Measurements from ENCODE around the gene GJB2. TPM values are rescaled to one million over a fixed set of nuclear protein-coding genes. Genes with fewer than 3 reads are reported as not detected.
A peak's percentile ranks its signal among the peaks of the same experiment; 100 is the strongest.

The GJB2 gene
- total RNA-seq, 1 donor, result 0.18 TPM

DNA sequence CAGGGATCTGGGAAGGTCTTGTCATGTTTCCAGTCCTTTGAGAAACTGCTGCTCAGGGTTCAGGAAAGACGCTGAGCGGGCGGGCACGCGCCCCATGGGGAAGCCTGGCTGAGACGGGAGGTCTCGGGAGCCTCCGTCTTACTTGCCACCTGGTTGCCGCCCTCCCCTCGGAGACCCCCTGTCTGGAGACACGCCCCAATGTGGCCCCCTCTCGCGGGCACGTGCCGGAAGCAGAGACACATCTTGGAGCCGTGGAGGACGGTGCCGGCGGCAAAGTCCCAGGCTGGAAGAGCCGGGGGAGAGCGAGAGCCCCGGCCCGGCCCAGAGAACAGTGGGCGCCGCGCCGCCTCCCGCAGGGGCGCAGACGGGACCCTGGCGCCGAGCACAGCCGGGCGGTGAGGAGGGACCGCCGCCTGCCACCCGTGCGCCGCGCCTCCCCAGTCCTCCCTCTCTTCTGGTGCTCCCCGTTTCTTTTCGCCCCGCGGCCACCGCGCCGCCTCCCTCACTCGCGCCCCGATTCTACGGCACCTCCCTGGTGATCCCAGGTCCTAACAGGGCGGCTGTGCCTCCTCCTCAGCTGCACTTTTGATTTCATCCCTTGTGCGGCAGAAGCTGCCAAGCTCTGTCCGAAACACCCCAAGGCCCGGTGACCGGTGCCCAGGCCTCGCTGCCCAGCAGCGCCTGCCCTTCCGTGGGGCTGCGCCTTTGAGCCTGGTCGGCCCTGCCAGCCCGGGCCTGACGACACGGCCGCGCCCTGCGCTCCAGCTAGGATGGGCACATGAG lies 15.5 kb downstream of the GJB2 start:
- peak overlapping the region; percentile 13 for H3K4me3 ChIP-seq (ENCODE audit: low read depth, low read length)
- TF ChIP-seq, protein P1, sequence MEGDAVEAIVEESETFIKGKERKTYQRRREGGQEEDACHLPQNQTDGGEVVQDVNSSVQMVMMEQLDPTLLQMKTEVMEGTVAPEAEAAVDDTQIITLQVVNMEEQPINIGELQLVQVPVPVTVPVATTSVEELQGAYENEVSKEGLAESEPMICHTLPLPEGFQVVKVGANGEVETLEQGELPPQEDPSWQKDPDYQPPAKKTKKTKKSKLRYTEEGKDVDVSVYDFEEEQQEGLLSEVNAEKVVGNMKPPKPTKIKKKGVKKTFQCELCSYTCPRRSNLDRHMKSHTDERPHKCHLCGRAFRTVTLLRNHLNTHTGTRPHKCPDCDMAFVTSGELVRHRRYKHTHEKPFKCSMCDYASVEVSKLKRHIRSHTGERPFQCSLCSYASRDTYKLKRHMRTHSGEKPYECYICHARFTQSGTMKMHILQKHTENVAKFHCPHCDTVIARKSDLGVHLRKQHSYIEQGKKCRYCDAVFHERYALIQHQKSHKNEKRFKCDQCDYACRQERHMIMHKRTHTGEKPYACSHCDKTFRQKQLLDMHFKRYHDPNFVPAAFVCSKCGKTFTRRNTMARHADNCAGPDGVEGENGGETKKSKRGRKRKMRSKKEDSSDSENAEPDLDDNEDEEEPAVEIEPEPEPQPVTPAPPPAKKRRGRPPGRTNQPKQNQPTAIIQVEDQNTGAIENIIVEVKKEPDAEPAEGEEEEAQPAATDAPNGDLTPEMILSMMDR (IDR thresholded peaks at IDR 0.05; ENCODE audit: insufficient read depth, low read length), result no peak
- no peak for DNase-seq (ENCODE audit: low read depth)

DNA sequence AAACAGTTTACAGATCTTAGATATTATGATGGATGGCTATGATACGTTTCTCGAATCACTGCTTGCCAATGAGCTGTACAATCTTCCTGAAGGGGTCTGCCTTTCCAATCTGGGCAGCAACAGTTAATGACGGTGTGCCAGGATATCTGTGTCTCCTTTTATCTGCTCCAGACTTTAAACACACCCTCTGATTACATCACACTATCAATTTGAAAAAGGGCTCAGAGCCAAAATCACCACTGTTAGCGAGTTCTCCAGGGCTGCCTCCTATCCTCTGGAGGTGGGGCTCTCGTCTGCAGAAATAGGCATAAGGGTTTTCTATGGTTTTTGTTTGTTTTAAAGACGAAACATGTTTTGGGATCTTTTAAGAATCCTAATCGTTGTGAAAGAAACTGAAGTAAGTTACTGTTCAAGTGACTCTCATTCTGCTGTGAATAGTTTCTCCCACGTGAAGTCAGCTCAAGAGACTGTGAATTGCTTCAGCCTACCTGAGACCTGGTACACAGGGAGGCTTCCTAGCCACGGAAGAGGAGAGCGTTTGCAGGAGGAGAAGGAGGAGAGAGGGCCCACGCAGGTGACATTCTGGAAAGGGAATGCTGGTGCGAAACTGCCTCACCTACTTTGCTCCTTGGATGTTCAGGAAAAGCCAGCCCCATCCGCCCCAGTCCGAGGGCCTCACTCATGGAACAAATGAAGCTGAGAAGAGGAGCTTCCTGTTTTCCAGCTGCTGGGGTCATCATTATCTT lies 16.7 kb downstream of the GJB2 start:
- H3K4me3 ChIP-seq (ENCODE audit: low read depth, low read length), result no peak overlapping the region
- TF ChIP-seq, protein P1 (IDR thresholded peaks at IDR 0.05; ENCODE audit: insufficient read depth, low read length), result no peak
- DNase-seq (ENCODE audit: low read depth), result peak; percentile 39

DNA sequence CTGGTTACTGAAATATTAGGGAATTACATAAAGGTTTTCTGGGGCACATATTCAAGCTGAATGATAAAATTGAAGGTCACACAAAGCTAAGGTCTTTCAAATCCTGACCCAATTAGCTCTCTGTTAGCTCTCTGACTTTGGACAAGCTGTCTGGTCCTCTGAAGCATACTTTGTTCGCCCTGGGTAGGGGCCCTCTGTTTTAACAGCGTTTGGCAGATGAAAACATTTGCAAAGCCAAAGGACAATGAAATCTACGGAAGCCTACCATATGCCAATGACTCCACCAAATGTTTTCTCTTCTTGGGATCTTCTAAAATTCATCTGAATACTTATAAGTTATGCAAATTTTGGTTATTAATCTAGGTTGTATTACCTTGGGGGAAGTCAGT lies 17.3 kb downstream of the GJB2 start:
- no peak overlapping the region for H3K4me3 ChIP-seq (ENCODE audit: low read depth, low read length)
- TF ChIP-seq, protein P1 (IDR thresholded peaks at IDR 0.05; ENCODE audit: insufficient read depth, low read length), result no peak
- DNase-seq (ENCODE audit: low read depth), result no peak

DNA sequence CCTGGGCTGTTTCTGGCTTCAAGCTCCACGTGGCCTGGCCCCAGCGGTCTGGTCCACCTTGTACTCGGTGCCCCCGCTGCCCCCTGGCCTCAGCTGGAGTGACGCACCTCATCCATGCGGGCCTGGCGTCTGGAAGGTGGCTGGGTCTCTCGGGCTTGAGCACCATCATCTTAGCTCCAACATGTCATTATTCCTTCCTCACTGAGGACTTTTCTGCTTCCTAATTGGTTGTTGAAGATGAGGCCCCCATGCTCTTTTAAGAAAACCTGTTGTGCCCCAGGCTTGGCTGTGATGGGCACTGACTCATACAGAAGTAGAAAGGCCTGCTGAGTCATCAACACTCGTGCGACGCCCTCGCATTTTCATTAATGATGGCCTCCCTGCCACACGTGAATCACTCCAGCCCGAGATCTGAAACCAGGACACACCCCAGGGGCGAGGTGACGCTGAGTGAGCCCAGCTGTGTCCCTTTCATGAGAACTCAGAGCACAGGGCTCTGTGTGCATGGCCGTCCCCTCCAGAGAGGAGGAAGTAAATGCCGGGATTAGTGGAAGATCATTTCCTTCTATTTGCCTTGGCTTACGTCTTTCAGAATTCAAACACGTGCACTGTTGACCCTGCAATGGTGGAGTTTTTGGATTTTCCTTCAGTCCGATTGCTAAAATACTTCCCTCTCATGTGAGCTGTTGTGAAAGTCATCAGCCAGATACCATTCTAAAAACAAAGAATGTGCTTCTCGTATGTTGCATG lies 17.9 kb downstream of the GJB2 start:
- TF ChIP-seq, protein P1 (IDR thresholded peaks at IDR 0.05; ENCODE audit: insufficient read depth, low read length), result no peak
- peak overlapping the region; percentile 28 for H3K4me3 ChIP-seq (ENCODE audit: low read depth, low read length)
- peak; percentile 91 for DNase-seq (ENCODE audit: low read depth)

DNA sequence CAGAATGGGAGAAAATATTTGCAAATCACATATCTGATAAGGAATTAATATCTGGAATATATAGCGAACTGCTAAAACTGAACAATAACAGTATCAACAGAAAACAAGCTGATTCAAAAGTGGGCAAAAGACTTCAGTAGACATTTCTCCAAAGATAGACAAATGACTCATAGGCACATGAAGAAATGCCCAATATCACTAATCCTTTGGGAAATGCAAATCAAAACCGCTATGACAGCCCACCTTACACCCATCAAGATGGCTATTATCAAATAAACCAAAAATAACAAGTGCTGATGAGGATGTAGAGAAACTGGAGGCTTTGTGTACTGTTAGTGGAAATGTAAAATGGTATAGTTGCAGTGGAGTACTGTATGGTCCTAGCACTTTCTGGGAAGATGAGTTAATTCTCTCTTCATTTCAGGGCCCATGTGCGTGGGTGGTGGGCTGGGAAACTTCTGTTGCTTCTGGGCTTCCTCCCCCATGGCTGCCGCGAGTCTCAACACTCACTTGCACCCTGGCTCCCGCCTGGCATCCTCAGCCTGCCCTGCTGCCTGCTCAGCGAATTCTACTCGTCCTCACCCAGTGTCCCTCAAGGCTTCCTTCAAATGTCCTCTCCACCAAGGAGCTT lies 19.5 kb downstream of the GJB2 start:
- no peak overlapping the region for H3K4me3 ChIP-seq (ENCODE audit: low read depth, low read length)
- TF ChIP-seq, protein P1 (IDR thresholded peaks at IDR 0.05; ENCODE audit: insufficient read depth, low read length), result no peak
- peak; percentile 40 for DNase-seq (ENCODE audit: low read depth)

DNA sequence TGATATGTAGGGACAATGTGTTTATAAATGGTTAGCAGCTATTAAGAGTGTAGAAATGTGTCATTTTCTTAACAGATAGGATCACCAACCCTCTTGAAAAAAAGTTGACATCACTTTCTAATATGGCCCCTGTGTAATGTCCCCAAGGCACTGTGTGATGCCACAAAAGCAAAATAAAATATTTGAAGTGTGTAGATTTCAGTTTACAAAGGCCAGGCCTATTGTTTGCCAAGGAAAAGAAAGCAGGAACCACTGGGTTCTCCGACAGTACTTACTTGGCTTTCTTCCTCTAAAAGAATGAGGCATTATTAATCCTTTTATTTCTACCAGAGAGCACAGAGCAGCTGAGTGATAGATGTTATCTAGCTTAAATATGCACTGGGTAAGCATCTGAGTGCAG lies 21.4 kb downstream of the GJB2 start:
- TF ChIP-seq, protein P1 (IDR thresholded peaks at IDR 0.05; ENCODE audit: insufficient read depth, low read length), result no peak
- no peak for DNase-seq (ENCODE audit: low read depth)
- H3K4me3 ChIP-seq (ENCODE audit: low read depth, low read length), result no peak overlapping the region

Measured in fibroblast of the aortic adventitia (primary cell).